Measurements from ENCODE around the gene DRC3. TPM values are rescaled to one million over a fixed set of nuclear protein-coding genes. Genes with fewer than 3 reads are reported as not detected.

The DRC3 gene
- total RNA-seq, 1 experiment from 2014 or later = 2.4 TPM

- Histone ChIP-seq H3K36me3 (ENCODE audit: control insufficient read depth in 1 of 2, insufficient read depth in 2 of 2, low read length in 2 of 2) (no peaks in the 10 kb centered on the region), H3K79me2 (ENCODE audit: insufficient read depth, low read length) (no peaks in the 10 kb centered on the region), H3K4me3 (replicated peaks in 1 of 2; ENCODE audit: low read depth in 1 of 2, low read length in 2 of 2) (no peak overlapping the region), H2AFZ (ENCODE audit: low read depth, low read length, poor library complexity, severe bottlenecking) (no peak overlapping the region), H3K9me2 (ENCODE audit: insufficient read depth) (no peaks in the 10 kb centered on the region), H3K27ac (ENCODE audit: low read depth, low read length) (no peak overlapping the region), H3K27me3 (ENCODE audit: insufficient read depth, low read length) (no peaks in the 10 kb centered on the region), H3K4me2 (ENCODE audit: low read length) (no peak overlapping the region), H3K4me1 (ENCODE audit: control insufficient read depth in 1 of 2, insufficient read depth in 2 of 2, low read length in 2 of 2) (peaks cover 0 to 6% of the 10 kb centered on the region in 2 experiments; a peak in 1 of 4 replicates), H3K9ac (ENCODE audit: low read length) (no peak overlapping the region), H3K9me3 (ENCODE audit: control insufficient read depth in 1 of 2, insufficient read depth in 1 of 2, low read depth in 1 of 2, low read length in 2 of 2) (no peaks in the 10 kb centered on the region), H4K20me1 (ENCODE audit: insufficient read depth) (no peaks in the 10 kb centered on the region)
- CTCF ChIA-PET = interaction anchor here (1.3 kb wide), 1 partner anchor 15 kb away, joined by 4 read pairs; no protein-coding TSS in a partner anchor
- no peak for ATAC-seq
- DNase-seq (ENCODE audit: low read depth, low spot score) = no peak
- TF ChIP-seq ELF1 (IDR thresholded peaks at IDR 0.05; ENCODE audit: borderline replicate concordance, low read depth) (no peak), TCF7L2 (IDR thresholded peaks at IDR 0.05; ENCODE audit: borderline replicate concordance, extremely low read depth, insufficient read depth, insufficient read length) (no peak), SP1 (IDR thresholded peaks at IDR 0.05; ENCODE audit: low read depth) (no peak), EGR1 (IDR thresholded peaks at IDR 0.05; ENCODE audit: low read depth) (no peak), EZH2 (IDR thresholded peaks at IDR 0.05) (no peak), POLR2AphosphoS5 (IDR thresholded peaks at IDR 0.05; ENCODE audit: low read depth, low read length) (no peak), MAX (IDR thresholded peaks at IDR 0.05) (no peak), SRF (IDR thresholded peaks at IDR 0.05; ENCODE audit: low read depth) (no peak)
- POLR2A ChIA-PET = no interaction called here
- BruUV-seq (replicated peaks) = no TSS peak
- RAD21 ChIA-PET (ENCODE audit: low non-redundant PET in 1 of 2, low total read pairs in 2 of 2, uncharacterized antibody in 2 of 2, unreplicated experiment in 2 of 2) = no interaction called here
- intact Hi-C loops (cut with micrococcal nuclease) = no loop called here
These were observed 6.1 kb downstream of the DRC3 start for GRCh38 chr17:17978481-17979424.

DNA sequence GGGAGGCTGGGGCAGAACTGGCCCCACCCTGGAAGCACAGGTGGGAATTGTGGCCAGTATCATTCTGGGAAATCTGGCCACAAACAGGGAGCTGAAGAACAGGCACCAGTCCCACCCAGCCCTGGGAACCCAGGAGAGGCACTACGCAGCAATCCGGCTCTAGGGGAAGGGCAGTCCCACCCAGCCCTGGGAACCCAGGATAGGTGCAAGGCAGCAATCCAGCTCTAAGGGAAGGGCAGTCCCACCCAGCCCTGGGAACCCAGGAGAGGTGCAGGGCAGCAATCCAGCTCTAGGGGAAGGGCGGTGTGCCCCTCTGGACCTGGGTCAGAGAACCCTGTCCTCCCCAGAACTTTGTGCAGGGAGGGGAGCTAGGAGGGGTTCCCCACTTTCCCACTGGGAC is 7.1 kb downstream of the DRC3 start:
- RAD21 ChIA-PET (ENCODE audit: low non-redundant PET in 1 of 2, low total read pairs in 2 of 2, uncharacterized antibody in 2 of 2, unreplicated experiment in 2 of 2) = no interaction called here
- H3K9me2 ChIP-seq (ENCODE audit: insufficient read depth) = no peaks in the 10 kb centered on the region
- no peak for DNase-seq (ENCODE audit: low read depth, low spot score)
- H3K9me3 ChIP-seq (ENCODE audit: control insufficient read depth in 1 of 2, insufficient read depth in 1 of 2, low read depth in 1 of 2, low read length in 2 of 2) = no peaks in the 10 kb centered on the region
- H2AFZ ChIP-seq (ENCODE audit: low read depth, low read length, poor library complexity, severe bottlenecking) = no peak overlapping the region
- no peaks in the 10 kb centered on the region for H3K79me2 ChIP-seq (ENCODE audit: insufficient read depth, low read length)
- CTCF ChIA-PET = interaction anchor here (1.3 kb wide), 1 partner anchor 14 kb away, joined by 4 read pairs; no protein-coding TSS in a partner anchor
- no peak overlapping the region for H3K9ac ChIP-seq (ENCODE audit: low read length)
- no peaks in the 10 kb centered on the region for H4K20me1 ChIP-seq (ENCODE audit: insufficient read depth)
- H3K36me3 ChIP-seq (ENCODE audit: control insufficient read depth in 1 of 2, insufficient read depth in 2 of 2, low read length in 2 of 2) = no peaks in the 10 kb centered on the region
- H3K4me2 ChIP-seq (ENCODE audit: low read length) = no peak overlapping the region
- H3K27ac ChIP-seq (ENCODE audit: low read depth, low read length) = no peak overlapping the region
- intact Hi-C loops (cut with micrococcal nuclease) = no loop called here
- no TSS peak for BruUV-seq (replicated peaks)
- H3K27me3 ChIP-seq (ENCODE audit: insufficient read depth, low read length) = no peaks in the 10 kb centered on the region
- no peak for ATAC-seq
- POLR2A ChIA-PET = no interaction called here
- H3K4me1 ChIP-seq (ENCODE audit: control insufficient read depth in 1 of 2, insufficient read depth in 2 of 2, low read length in 2 of 2) = peaks cover 0 to 6% of the 10 kb centered on the region in 2 experiments; a peak in 1 of 4 replicates
- H3K4me3 ChIP-seq (replicated peaks in 1 of 2; ENCODE audit: low read depth in 1 of 2, low read length in 2 of 2) = no peak overlapping the region
- TF ChIP-seq CEBPB (IDR thresholded peaks at IDR 0.05; ENCODE audit: low read depth) (no peak), POLR2AphosphoS5 (IDR thresholded peaks at IDR 0.05; ENCODE audit: low read depth, low read length) (no peak), MAX (IDR thresholded peaks at IDR 0.05) (no peak), ELF1 (IDR thresholded peaks at IDR 0.05; ENCODE audit: borderline replicate concordance, low read depth) (no peak), CTCF (IDR thresholded peaks at IDR 0.05 in 2 of 3, conservative IDR thresholded peaks at IDR 0.05 in 1 of 3; ENCODE audit: borderline replicate concordance in 1 of 3, insufficient read depth in 1 of 3, low read depth in 2 of 3, low read length in 2 of 3) (no peak), RAD21 (IDR thresholded peaks at IDR 0.05; ENCODE audit: low read depth) (no peak), POLR2A (IDR thresholded peaks at IDR 0.05; ENCODE audit: borderline replicate concordance, extremely low read depth, insufficient read depth, insufficient read length) (no peak), SIN3A (IDR thresholded peaks at IDR 0.05; ENCODE audit: low read depth) (no peak)
- TF ChIP-seq, protein P1, sequence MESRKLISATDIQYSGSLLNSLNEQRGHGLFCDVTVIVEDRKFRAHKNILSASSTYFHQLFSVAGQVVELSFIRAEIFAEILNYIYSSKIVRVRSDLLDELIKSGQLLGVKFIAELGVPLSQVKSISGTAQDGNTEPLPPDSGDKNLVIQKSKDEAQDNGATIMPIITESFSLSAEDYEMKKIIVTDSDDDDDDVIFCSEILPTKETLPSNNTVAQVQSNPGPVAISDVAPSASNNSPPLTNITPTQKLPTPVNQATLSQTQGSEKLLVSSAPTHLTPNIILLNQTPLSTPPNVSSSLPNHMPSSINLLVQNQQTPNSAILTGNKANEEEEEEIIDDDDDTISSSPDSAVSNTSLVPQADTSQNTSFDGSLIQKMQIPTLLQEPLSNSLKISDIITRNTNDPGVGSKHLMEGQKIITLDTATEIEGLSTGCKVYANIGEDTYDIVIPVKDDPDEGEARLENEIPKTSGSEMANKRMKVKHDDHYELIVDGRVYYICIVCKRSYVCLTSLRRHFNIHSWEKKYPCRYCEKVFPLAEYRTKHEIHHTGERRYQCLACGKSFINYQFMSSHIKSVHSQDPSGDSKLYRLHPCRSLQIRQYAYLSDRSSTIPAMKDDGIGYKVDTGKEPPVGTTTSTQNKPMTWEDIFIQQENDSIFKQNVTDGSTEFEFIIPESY (IDR thresholded peaks at IDR 0.05; ENCODE audit: extremely low read depth, insufficient replicate concordance, low read length) = no peak

Measured in HCT116 (cell line).